Activated T-helper 1 cell treated with anti-CD3 and anti-CD28 coated beads, Interleukin-2, amount 50 U/mL, for 16 hours (primary cell): ENCODE data around the gene POLR2H.
A peak's percentile ranks its signal among the peaks of the same experiment; 100 is the strongest.
"Not testable (repeated sequence)": the region's sequence is repeated elsewhere in the genome, so short reads cannot be mapped to it uniquely, and the experiment has no call there.

ENCODE experiments used
- DNase-seq, 2 donors: peaks; one replicate each; pipeline ENCODE4 v3.0.0-alpha.2; 2020; ENCODE audit warnings: low read depth in 1 of 2, low spot score in 1 of 2

Gene POLR2H

GRCh38 chr3:184335661-184336546 is 25.6 kb upstream of the POLR2H start:
- DNase-seq = peak; percentile 70 to 75

- no peak for DNase-seq
Measured at GRCh38 chr3:184336547-184337398, 24.7 kb upstream of the POLR2H start.

DNA sequence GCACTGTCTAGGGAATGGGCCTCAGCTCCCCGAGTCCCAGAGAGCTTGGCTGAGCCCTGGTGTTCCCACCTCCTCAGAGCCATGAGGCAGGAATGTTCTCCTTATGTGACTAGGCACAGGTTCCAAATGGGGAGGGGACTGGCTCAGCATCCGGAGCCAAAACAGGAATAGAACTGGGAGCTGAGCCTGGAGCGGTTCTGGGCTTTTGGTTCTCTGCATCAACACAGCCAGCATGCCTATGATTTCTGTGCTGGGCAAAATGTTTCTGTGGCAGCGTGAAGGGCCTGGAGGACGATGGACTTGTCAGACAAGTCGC is 24.2 kb upstream of the POLR2H start, which contains the start of gene FAM131A:
FAM131A (plus strand) TSS at position 202 of the 316 bp plus-strand sequence; CDS start at position 233, 31 bp downstream.
- no peak for DNase-seq

DNA sequence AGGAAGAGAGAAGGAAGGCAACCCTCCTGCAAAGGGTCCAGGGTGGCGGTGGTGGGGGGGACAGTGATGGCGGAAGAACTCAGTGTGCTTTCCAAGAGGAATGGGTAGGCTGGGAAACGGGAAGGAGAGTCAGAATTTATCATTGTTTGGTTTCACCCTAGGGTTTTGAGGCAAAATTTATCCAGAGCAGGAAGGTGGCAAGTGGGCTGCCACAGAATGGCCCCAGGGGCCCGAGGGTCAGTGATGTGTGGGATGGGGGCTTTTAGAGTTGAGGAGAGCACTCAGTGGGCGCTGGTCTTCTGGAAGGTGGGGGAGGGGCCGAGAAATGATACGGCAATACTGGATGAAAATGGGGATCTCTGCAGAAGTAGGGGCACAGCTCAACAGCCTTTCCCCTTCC is 23.5 kb upstream of the POLR2H start:
- DNase-seq = no peak

DNA sequence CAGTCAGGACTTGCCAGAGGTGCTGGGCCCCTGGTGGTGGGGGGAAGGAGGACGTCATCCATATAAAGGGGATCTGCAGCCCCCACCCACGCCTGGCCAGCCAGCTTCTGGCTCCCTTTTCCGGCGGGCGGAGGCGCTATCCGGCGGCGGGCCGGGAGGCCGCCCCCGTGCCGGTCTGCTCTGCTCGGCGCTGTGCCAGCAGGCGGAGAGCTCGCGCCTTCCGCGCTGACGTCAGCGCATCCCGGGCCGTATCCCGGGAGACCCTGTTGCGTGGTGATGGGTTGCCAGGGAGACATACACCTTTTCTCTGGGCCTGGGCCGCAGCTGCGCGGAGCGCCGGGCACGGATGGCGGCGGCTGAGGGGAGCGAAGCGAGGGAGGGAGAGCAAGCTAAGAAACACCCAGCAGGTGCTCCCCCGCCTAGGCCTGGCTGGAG is 23.0 kb upstream of the POLR2H start:
- no peak for DNase-seq

DNA sequence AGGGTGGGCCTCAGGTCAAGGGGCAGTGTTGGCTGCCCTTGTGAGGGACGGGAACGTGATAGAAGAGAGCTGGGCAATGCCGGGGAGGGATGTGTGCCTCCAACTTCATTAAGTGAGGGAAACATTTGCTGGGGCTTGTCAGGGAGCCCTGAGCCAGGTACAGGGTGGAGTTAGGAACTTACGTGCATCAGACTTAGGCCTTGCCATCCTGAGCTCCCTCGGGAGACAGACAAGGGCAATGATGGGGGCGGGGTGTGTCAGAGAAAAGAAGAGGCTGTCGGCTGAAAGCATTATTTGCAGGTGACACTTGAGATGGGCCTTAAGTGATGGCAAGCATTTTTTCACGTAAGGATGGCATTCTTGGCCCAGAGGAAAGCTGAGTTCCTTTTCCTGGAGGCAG is 22.5 kb upstream of the POLR2H start:
- DNase-seq = no peak

GRCh38 chr3:184339451-184340135 is 21.9 kb upstream of the POLR2H start:
- not testable (repeated sequence) for DNase-seq

GRCh38 chr3:184341925-184342324 is 19.6 kb upstream of the POLR2H start:
- DNase-seq = no peak

DNA sequence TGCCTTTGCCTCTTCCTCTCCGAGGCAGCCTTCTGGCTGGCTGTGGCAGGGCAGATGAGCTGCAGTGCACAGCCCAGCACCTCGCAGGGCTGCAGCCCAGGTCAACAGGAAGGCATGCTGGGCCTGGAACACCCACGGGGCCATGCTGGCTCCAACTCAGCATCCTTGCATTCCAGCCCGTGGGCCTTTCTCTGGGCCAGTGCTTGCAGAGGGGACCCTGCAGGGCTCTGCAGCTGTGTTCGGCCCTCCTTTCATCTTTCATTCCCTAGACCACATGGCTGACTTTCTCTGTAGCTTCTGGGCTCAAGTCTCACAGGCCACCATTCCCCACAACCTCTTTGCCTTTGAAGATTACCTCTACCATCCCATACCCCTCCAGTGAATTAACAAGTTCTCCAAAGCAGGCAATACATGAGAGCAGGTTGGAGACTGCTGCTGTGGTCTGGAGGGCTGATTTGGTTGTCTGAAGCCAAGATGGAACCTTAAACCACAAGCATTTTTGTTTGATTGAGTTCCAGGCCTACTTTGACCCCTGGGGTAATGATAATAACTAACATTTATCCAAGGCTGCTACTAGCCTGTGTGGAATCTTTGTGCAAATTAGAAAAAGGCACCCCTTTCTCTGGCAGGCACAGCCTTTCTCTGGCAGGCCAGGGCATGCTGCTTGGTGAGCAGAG is 18.2 kb upstream of the POLR2H start:
- no peak for DNase-seq

GRCh38 chr3:184344579-184345316 is 16.8 kb upstream of the POLR2H start:
- no peak for DNase-seq

DNA sequence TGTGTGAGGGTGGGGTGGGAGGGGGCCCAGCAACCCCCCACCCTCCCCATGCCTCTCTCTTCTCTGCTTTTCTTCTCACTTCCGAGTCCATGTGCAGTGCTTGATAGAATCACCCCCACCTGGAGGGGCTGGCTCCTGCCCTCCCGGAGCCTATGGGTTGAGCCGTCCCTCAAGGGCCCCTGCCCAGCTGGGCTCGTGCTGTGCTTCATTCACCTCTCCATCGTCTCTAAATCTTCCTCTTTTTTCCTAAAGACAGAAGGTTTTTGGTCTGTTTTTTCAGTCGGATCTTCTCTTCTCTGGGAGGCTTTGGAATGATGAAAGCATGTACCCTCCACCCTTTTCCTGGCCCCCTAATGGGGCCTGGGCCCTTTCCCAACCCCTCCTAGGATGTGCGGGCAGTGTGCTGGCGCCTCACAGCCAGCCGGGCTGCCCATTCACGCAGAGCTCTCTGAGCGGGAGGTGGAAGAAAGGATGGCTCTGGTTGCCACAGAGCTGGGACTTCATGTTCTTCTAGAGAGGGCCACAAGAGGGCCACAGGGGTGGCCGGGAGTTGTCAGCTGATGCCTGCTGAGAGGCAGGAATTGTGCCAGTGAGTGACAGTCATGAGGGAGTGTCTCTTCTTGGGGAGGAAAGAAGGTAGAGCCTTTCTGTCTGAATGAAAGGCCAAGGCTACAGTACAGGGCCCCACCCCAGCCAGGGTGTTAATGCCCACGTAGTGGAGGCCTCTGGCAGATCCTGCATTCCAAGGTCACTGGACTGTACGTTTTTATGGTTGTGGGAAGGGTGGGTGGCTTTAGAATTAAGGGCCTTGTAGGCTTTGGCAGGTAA is 16.0 kb upstream of the POLR2H start:
- DNase-seq = no peak

- no peak for DNase-seq
Measured at GRCh38 chr3:184346480-184347190, 14.9 kb upstream of the POLR2H start.

DNA sequence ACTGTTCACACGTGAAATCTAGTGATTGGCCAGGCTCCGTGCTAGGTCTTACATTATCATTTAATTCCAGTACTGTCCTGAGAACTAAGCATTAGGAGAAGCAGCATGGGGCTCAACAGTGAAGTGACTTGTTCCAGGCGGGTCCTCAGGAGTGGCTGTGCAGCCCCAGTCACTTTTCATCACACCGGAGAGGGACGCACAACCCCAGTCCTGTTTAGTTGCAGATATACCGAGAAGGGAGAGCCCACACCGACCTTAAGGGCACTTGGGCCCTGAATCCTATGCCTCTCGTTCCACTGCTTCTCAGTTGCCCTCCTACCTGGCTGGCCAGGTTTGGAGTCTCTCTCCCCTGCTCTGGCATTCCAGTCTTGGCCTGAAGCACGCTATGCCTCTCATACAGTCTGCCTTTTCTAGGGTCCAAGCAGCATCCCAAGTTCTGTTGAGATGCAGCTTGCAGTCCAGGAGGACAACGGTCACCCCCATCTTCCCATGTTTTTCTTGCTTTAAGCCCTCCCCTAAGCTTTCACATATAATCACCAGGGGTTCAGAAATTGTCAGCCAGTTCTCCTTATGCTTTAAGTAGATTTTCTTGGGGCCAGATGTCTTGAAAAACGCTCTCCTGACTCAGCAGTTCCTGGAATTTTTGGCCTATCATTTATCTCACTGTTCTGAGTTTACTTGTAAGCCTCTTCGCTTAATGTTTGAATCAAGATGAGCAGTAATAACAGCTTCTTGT is 14.0 kb upstream of the POLR2H start:
- DNase-seq = no peak

DNA sequence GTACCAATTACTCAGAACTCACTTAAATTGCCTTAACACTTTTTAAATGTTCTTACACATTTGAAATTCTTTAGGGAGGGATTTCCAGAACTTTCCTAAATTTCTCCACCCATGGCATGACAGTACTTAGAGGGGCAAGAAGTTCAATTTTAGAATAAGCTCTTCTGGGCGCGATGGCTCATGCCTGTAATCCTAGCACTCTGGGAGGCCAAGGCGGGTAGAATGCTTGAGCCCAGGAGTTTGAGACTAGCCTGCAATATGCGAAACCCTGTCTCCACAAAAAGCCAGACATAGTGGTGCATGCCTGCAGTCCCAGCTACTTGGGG is 13.5 kb upstream of the POLR2H start:
- DNase-seq = no peak

DNA sequence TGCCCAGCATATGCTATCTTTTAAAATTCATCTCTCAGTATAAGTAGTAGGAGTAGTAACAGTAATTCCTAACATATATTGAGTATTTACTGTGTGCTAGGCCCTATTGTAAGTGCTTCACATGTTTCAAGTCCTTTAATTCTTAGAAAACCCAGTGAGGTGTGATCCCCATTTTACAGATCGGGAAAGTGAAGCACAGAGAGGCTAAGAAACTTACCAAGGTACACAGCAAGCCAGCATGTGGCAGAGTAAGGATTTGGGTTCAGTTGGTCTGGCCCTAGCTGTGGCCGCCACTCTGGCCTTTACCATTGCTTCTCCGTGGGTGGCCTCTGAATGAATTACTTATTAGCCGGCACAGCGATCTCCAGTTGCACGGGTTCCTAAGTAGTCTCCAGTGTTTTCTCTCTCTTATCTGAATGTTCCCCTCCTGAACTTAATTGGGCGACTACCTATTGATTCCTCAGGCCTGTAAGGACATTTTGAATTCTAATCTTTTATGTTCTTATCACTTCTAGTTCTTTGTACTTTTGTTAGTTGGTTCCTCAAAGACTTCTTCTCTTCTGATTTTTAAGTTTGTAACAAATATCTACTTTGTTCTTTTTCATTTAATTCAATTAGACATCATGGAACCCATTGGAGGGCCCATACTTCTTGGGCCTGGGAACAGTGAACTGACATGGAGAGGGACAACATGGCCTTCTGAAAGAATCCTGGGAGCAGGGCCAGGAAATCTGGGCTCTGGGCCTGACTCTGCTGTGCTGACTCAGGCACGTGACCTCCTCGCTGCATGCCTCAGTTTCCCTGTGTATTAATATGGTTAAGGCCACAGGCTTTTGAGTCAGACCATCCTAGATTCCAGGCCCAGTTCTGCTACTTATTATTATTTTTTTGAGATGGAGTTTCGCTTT is 11.7 kb upstream of the POLR2H start:
- no peak for DNase-seq

DNA sequence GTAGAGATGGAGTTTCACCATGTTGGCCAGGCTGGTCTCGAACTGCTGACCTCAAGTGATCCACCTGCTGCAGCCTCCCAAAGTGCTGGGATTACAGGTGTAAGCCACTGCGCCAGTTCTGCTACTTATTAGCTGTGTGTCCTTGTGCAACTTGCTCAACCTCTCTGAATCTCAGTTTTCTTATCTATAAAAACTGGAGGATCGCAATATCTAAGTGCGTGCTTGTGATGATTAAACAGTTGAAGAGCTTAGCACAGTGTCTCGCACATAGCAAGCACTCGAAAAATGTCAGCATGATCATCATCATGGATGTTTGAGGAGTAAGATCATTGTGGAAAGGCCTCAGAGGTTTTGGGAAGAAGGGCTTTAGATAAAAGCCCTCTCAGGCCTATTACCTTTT is 10.9 kb upstream of the POLR2H start:
- DNase-seq = no peak

DNA sequence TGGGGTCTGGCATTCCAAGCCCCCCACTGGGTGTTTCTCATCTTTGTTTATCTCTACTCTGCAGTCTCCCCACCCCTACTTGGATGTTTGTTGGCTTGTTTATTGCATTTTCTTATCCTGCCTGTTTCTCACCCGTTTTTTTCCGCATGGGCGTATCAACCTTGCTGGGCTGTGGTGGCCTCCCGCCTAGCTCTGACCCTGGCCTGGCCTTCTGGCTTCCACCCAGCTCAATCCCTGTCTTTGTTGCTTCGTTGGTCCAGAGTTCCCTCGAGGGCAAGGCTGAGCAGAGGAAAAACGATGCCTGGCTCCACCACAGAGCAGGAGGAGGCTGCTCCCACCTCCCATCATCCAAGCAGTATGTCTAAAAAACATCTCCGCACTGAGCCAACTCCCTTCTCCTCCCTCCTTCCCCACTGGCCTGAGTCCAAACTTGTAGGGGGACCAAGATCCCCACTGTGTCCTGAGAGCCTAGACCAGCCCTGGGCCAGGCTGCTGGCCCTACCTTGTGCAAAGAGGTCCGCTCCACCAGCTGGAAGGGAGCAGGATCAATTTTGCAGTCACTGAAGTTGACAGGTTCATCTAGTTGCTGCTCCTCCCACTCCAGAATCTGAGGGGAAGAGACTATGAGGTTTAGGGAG is 9.9 kb upstream of the POLR2H start:
- no peak for DNase-seq
